K562 (cell line): ENCODE results near the gene PRMT2. TPM values are rescaled to one million over a fixed set of nuclear protein-coding genes. Genes with fewer than 3 reads are reported as not detected.

Experiments
- ATAC-seq: fragments of 200-7000 bp; cut with Tn5 transposase; 3 replicates; pipeline ENCODE4 v1.9.1; 2020; ENCODE audit warnings: moderate library complexity
- BruUV-seq: library from RNA; stranded (reverse); fragments of 400-500 nt; replicated peaks from 2 replicates; lab custom pipeline; 2021; lab: Mats Ljungman, UMichigan
- CTCF ChIA-PET: fragments of 300-600 bp; formaldehyde crosslinking; extraction: SDS; loops from one replicate; lab custom pipeline; 2021; ENCODE audit warnings: low intra/inter-chr PET ratio; lab: Yijun Ruan, JAX
- POLR2A ChIA-PET: fragments of 300-600, 350-650 bp; sonication (Branson Sonifier 250); formaldehyde crosslinking; extraction: SDS; loops from one replicate; lab custom pipeline; 2021; ENCODE audit warnings: antibody characterized with exemption, inconsistent platforms; lab: Yijun Ruan, JAX
- DNase-seq, 4 experiments: peaks; one replicate each; pipeline versions ENCODE4 v3.0.0 to v3.0.0-alpha.2; 2011 to 2018; ENCODE audit warnings: low spot score in 3 of 4, mixed read lengths in 3 of 4; ENCODE audit errors: extremely low read depth in 1 of 4
- FAIRE-seq: peaks from 2 replicates; lab custom pipeline; 2011; peaks lifted over from hg19 to GRCh38; lab: Jason Lieb, UNC
- H2AFZ ChIP-seq: 2 replicates; pipeline ENCODE4 v1.6.0; 2011; ENCODE audit warnings: low read depth, low read length, control low read depth, inconsistent platforms
- H3K27ac ChIP-seq: fragments of 200-600 bp; 3 replicates; pipeline ENCODE4 v1.8.0; 2011; ENCODE audit warnings: low read depth, mild to moderate bottlenecking, control low read depth, inconsistent platforms, low read length, moderate library complexity, mixed read lengths; ENCODE audit errors: extremely low read depth
- H3K27me3 ChIP-seq, 2 experiments: fragments of 300-600 bp in 1 of 2; 2 replicates in 1 of 2; 3 replicates in 1 of 2; pipeline versions ENCODE4 v1.6.0 to v1.8.0; 2011; ENCODE audit warnings: inconsistent platforms in 2 of 2, low read length in 2 of 2, mild to moderate bottlenecking in 1 of 2, mixed read lengths in 1 of 2, moderate library complexity in 1 of 2; ENCODE audit not compliant: control insufficient read depth in 2 of 2, insufficient read depth in 2 of 2
- H3K36me3 ChIP-seq: fragments of 300-600 bp; 3 replicates; pipeline ENCODE4 v1.8.0; 2011; ENCODE audit warnings: mild to moderate bottlenecking, low read length, inconsistent platforms; ENCODE audit not compliant: control insufficient read depth, insufficient read depth
- H3K4me1 ChIP-seq, 2 experiments: fragments of 200-600 bp in 1 of 2; replicated peaks in 1 of 2; 2 replicates in 1 of 2; 3 replicates in 1 of 2; pipeline versions ENCODE4 v1.5.1 to v1.8.0; 2011; ENCODE audit warnings: inconsistent platforms in 2 of 2, low read length in 2 of 2, mild to moderate bottlenecking in 1 of 2, mixed read lengths in 1 of 2, moderate library complexity in 1 of 2; ENCODE audit not compliant: control insufficient read depth in 2 of 2, insufficient read depth in 2 of 2
- H3K4me2 ChIP-seq: 2 replicates; pipeline ENCODE4 v1.6.1; 2011; ENCODE audit warnings: low read length, control low read depth, inconsistent platforms, mixed read lengths; ENCODE audit not compliant: insufficient read depth
- H3K4me3 ChIP-seq: fragments of 200-600 bp; sonication (generic), shearing (Covaris generic); 2 replicates; pipeline ENCODE4 v1.5.1; 2016; ENCODE audit warnings: control low read depth, inconsistent platforms
- H3K79me2 ChIP-seq: fragments of 200-600 bp; 3 replicates; pipeline ENCODE4 v1.8.0; 2011; ENCODE audit warnings: low read length, inconsistent platforms; ENCODE audit not compliant: control insufficient read depth, insufficient read depth
- H3K9ac ChIP-seq, 2 experiments: 2 replicates each; pipeline versions ENCODE4 v1.6.0 to v1.6.1; 2011; ENCODE audit warnings: low read depth in 2 of 2, low read length in 2 of 2, control low read depth in 1 of 2, inconsistent platforms in 1 of 2, mild to moderate bottlenecking in 1 of 2, mixed read lengths in 1 of 2; ENCODE audit not compliant: insufficient read depth in 1 of 2
- H3K9me1 ChIP-seq: one replicate; pipeline ENCODE4 v1.6.0; 2011; ENCODE audit warnings: inconsistent platforms, mild to moderate bottlenecking, low read length, moderate library complexity; ENCODE audit not compliant: control insufficient read depth, insufficient read depth
- H3K9me3 ChIP-seq: replicated peaks from 2 replicates; pipeline ENCODE4 v1.5.1; 2011; ENCODE audit warnings: low read depth, low read length, inconsistent platforms; ENCODE audit not compliant: control insufficient read depth, insufficient read depth
- H4K20me1 ChIP-seq: replicated peaks from 2 replicates; pipeline ENCODE4 v1.6.1; 2011; ENCODE audit warnings: low read length, inconsistent platforms, mixed read lengths; ENCODE audit not compliant: control insufficient read depth, insufficient read depth
- EP400 ChIP-seq: fragments of 450-650 bp; IDR thresholded peaks from 2 replicates; pipeline ENCODE4 v1.6.1; 2017; ENCODE audit warnings: antibody characterized with exemption, mild to moderate bottlenecking, moderate library complexity
- L3MBTL2 ChIP-seq: fragments of 450-650 bp; IDR thresholded peaks from 2 replicates; pipeline ENCODE4 v1.6.1; 2016; ENCODE audit warnings: mild to moderate bottlenecking, moderate library complexity
- MYC ChIP-seq, 2 experiments: fragments of 250-450 bp in 1 of 2; sonication (Bioruptor Pico) in 1 of 2; IDR thresholded peaks; 2 replicates each; pipeline versions ENCODE4 v1.5.1 to v1.6.1; 2012 to 2021; ENCODE audit warnings: low read depth in 2 of 2, borderline replicate concordance in 1 of 2, improper control_type of control experiment in 1 of 2, low read length in 1 of 2, mild to moderate bottlenecking in 1 of 2, moderate library complexity in 1 of 2
- PHF20 ChIP-seq: fragments of 450-650 bp; IDR thresholded peaks from 2 replicates; pipeline ENCODE4 v1.6.1; 2018; ENCODE audit not compliant: partially characterized antibody
- SRSF1 ChIP-seq: fragments of 200-400 bp; formaldehyde crosslinking; IDR thresholded peaks from 2 replicates; pipeline ENCODE4 v1.6.1; 2017; ENCODE audit warnings: mild to moderate bottlenecking, low read depth, low read length, moderate library complexity
- ZBED1 ChIP-seq: IDR thresholded peaks from 2 replicates; pipeline ENCODE4 v1.6.1; 2014
- ZBTB8A ChIP-seq: fragments of 450-650 bp; IDR thresholded peaks from 2 replicates; pipeline ENCODE4 v1.6.1; 2018; ENCODE audit warnings: mild to moderate bottlenecking, moderate library complexity; ENCODE audit not compliant: partially characterized antibody
- ZNF444 ChIP-seq: fragments of 250-450 bp; sonication (Bioruptor Pico); IDR thresholded peaks from 2 replicates; pipeline ENCODE4 v1.4.0; 2020; ENCODE audit warnings: mild to moderate bottlenecking, moderate library complexity
- ZNF583 ChIP-seq: fragments of 250-450 bp; sonication (Bioruptor Pico); IDR thresholded peaks from 2 replicates; pipeline ENCODE4 v1.4.0; 2020
- WGBS: fragments of 100-300 bp; shearing (Covaris generic); methylation state at CpG from one replicate; pipeline ENCODE4 v1.1.6; 2016; ENCODE audit warnings: low coverage, mixed read lengths; ENCODE audit not compliant: insufficient coverage; ENCODE audit errors: missing lambda C conversion rate; 5-methylcytosine and 5-hydroxymethylcytosine counted together
- in situ Hi-C: fragments of 300-500 bp; cut with MboI; formaldehyde crosslinking; loops from 4 replicates; pipeline ENCODE4 v1.15.0; 2018; ENCODE audit warnings: inconsistent platforms, mixed read lengths
- intact Hi-C: fragments of 100-400 bp; cut with micrococcal nuclease; formaldehyde crosslinking; loops from 2 replicates; pipeline ENCODE4 v1.14.2; 2022
- polyA plus RNA-seq, 8 experiments: library from polyadenylated mRNA; depleted of rRNA in 4 of 8; stranded (reverse) in 5 of 8; unstranded in 3 of 8; fragments of >200 nt; fragmentation: Nextera tagmentation in 2 of 8; fragmentation: Illumina TruSeq in 1 of 8; extraction: Ambion mirVana in 2 of 8; extraction: Trizol in 1 of 8; gene quantifications; 2 replicates each; pipeline versions ENCODE4 v1.2.1 to v1.2.3, GENCODE V29; 2011 to 2014; ENCODE audit warnings: inconsistent platforms in 1 of 8, missing spikeins in 1 of 8
- total RNA-seq, 7 experiments: library from RNA; depleted of rRNA in 6 of 7; stranded (reverse); fragments of >200 nt in 6 of 7; fragmentation: Illumina TruSeq in 2 of 7; extraction: Trizol in 2 of 7; gene quantifications; 2 replicates each; pipeline versions ENCODE4 v1.2.1 to v1.2.3, GENCODE V29; 2011 to 2021; ENCODE audit warnings: low replicate concordance in 1 of 7
- TF ChIP-seq, protein P1 (sequence below): IDR thresholded peaks from 2 replicates; pipeline ENCODE4 v1.6.1; 2012; ENCODE audit warnings: low read depth, low read length, improper control_type of control experiment, borderline replicate concordance
- TF ChIP-seq, protein P2 (sequence below): fragments of 450-650 bp; IDR thresholded peaks from 2 replicates; pipeline ENCODE4 v1.6.1; 2017; ENCODE audit warnings: antibody characterized with exemption
- TF ChIP-seq, protein P3 (sequence below), 2 experiments: IDR thresholded peaks; 2 replicates each; pipeline ENCODE4 v1.6.1; 2011; ENCODE audit warnings: borderline replicate concordance in 1 of 2, control low read depth in 1 of 2, low read depth in 1 of 2, low read length in 1 of 2, mild to moderate bottlenecking in 1 of 2, mixed read lengths in 1 of 2, moderate library complexity in 1 of 2; ENCODE audit not compliant: insufficient read depth in 1 of 2, insufficient read length in 1 of 2, poor library complexity in 1 of 2, severe bottlenecking in 1 of 2; ENCODE audit errors: extremely low read depth in 1 of 2

PRMT2 gene
- total and polyA plus RNA-seq, 9 of the 15 experiments (the other 6 are each of a cell fraction or from before 2014, with no cell fraction given), result 37.2 to 85.7 (median 59.3) TPM

DNA sequence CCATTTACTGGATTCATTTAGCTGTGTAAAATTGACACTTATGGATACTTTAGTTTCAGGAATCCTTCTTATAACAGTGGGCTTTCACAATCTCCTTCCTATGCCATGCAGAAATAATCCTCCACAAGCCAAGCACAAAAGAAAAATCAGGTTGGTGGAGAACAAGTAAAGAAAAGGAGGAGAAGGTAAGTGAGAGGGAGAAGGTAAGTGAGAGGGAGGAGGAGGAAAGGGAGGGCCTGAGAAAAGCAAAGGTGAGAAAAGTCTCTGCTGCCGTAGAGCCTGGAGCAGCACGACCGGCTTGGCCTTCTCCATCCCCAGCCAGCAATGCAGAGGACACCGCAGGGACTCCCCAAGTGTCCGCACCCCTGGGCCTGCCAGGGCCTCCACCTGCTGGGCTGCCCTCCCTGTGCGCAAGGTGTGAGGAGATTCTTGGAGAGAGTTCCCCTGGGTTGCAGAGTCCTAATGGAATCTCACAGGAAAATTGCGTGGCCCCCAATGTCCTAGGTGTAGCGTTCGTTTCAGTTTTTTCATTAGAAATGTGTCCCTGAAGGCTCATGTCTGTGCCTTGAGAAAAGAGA is 39.0 kb downstream of the PRMT2 start (continued):
- TF ChIP-seq, protein P1, sequence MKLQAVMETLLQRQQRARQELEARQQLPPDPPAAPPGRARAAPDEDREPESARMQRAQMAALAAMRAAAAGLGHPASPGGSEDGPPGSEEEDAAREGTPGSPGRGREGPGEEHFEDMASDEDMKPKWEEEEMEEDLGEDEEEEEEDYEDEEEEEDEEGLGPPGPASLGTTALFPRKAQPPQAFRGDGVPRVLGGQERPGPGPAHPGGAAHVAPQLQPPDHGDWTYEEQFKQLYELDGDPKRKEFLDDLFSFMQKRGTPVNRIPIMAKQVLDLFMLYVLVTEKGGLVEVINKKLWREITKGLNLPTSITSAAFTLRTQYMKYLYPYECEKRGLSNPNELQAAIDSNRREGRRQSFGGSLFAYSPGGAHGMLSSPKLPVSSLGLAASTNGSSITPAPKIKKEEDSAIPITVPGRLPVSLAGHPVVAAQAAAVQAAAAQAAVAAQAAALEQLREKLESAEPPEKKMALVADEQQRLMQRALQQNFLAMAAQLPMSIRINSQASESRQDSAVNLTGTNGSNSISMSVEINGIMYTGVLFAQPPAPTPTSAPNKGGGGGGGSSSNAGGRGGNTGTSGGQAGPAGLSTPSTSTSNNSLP, result no peak
- no peak for TF ChIP-seq SRSF1
- TF ChIP-seq, protein P2, sequence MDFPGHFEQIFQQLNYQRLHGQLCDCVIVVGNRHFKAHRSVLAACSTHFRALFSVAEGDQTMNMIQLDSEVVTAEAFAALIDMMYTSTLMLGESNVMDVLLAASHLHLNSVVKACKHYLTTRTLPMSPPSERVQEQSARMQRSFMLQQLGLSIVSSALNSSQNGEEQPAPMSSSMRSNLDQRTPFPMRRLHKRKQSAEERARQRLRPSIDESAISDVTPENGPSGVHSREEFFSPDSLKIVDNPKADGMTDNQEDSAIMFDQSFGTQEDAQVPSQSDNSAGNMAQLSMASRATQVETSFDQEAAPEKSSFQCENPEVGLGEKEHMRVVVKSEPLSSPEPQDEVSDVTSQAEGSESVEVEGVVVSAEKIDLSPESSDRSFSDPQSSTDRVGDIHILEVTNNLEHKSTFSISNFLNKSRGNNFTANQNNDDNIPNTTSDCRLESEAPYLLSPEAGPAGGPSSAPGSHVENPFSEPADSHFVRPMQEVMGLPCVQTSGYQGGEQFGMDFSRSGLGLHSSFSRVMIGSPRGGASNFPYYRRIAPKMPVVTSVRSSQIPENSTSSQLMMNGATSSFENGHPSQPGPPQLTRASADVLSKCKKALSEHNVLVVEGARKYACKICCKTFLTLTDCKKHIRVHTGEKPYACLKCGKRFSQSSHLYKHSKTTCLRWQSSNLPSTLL, result no peak

DNA sequence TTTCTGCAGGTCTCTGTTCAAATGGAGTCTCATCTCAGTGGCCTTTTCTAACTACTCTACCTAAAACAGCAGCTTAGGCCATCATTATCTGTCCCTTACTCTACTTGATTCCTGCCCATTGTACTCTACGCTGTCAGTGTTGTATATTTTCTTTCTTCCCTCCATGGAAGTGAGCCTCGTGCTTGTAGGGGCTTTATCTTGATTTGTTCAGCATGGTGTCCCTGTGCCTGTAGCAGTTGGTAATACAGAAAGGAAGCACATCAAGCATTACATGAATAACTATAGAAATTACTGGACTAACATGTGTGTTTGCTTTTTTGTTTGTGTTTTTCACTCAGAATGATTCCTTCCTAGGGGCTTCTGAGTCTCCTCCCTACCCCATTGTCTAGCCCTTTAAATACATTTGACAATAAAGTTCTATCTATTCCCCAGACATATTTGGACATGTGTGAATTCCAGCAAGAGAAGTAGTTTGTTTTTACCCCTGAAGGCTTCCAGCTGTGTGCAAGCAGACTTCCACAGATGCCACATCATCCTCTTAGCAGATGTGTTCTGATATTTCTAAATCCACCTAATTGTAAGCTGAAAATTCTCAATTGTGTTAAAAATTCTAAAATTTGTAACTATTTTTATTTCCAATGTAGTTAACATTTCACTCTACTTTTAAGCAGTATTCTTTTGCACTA is 40.3 kb downstream of the PRMT2 start:
- WGBS, result 29% methylated on average over 2 of the region's 2 CpGs
- no peaks in the 10 kb centered on the region for H4K20me1 ChIP-seq
- in situ Hi-C loops (no loop called here), intact Hi-C loops (no loop called here)
- no peaks in the 10 kb centered on the region for H3K9me1 ChIP-seq
- no peak overlapping the region for H3K4me3 ChIP-seq
- DNase-seq (no peak), FAIRE-seq (no peak), ATAC-seq (peak; percentile 26; the same call in 2 of the 3 replicates)
- peak overlapping the region; percentile 4; the same call in 1 of the 2 replicates for H3K4me2 ChIP-seq
- no peaks in the 10 kb centered on the region for H3K36me3 ChIP-seq
- no peak overlapping the region for H3K9ac ChIP-seq
- H3K27ac ChIP-seq, result no peak overlapping the region
- no peaks in the 10 kb centered on the region for H3K9me3 ChIP-seq
- CTCF ChIA-PET, result no interaction called here
- H3K79me2 ChIP-seq, result no peaks in the 10 kb centered on the region
- H3K27me3 ChIP-seq, result 0 out of 5 replicates have a peak, but pooled peaks cover 0 to 2% of the 10 kb centered on the region in 2 experiments
- no peak for TF ChIP-seq ZBED1
- TF ChIP-seq MYC (IDR thresholded peaks at IDR 0.05; ENCODE audit: low read depth, low read length), result 0 out of 2 replicates have a peak, but pooled peaks have one; percentile 16
- TF ChIP-seq MYC (CRISPR knock-in tag; IDR thresholded peaks at IDR 0.05; ENCODE audit: borderline replicate concordance, low read depth), result no peak
- no peak for TF ChIP-seq ZNF444 (CRISPR knock-in tag)
- TF ChIP-seq PHF20, result no peak
- TF ChIP-seq L3MBTL2, result peak; percentile 62
- no peak for TF ChIP-seq EP400
- TF ChIP-seq ZNF583, result no peak
- no peak for TF ChIP-seq ZBTB8A
- TF ChIP-seq, protein P3, sequence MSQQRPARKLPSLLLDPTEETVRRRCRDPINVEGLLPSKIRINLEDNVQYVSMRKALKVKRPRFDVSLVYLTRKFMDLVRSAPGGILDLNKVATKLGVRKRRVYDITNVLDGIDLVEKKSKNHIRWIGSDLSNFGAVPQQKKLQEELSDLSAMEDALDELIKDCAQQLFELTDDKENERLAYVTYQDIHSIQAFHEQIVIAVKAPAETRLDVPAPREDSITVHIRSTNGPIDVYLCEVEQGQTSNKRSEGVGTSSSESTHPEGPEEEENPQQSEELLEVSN (IDR thresholded peaks at IDR 0.05; ENCODE audit: borderline replicate concordance in 1 of 2, extremely low read depth in 1 of 2, insufficient read depth in 1 of 2, insufficient read length in 1 of 2, low read depth in 1 of 2, low read length in 1 of 2, poor library complexity in 1 of 2, severe bottlenecking in 1 of 2), result peak in 1 of 2 experiments; percentile 23
- H2AFZ ChIP-seq, result peak overlapping the region; percentile 78
- H3K4me1 ChIP-seq, result peaks cover 3 to 11% of the 10 kb centered on the region in 2 experiments; a peak in 3 of 5 replicates
- BruUV-seq, result no TSS peak
- POLR2A ChIA-PET, result no interaction called here
